ENCODE results near the gene SCMH1.

Gene SCMH1

GRCh38 chr1:40987439-40988276 is 254.4 kb downstream of the SCMH1 start:
- peaks cover 26% of the 10 kb centered on the region for H3K36me3 ChIP-seq (ENCODE audit: control insufficient read depth, insufficient read depth, low read length)
- H3K79me1 ChIP-seq (ENCODE audit: low read length), result peaks cover 22% of the 10 kb centered on the region
- H4K5ac ChIP-seq (ENCODE audit: low read length), result no peak overlapping the region
- H3K23ac ChIP-seq (ENCODE audit: low read length), result no peak overlapping the region
- no peak overlapping the region for H2AK5ac ChIP-seq (ENCODE audit: low read length)
- H3K18ac ChIP-seq (ENCODE audit: low read length), result no peak overlapping the region
- H3K4me3 ChIP-seq (ENCODE audit: low read length), result no peak overlapping the region
- H2BK5ac ChIP-seq (ENCODE audit: low read length), result no peak overlapping the region
- H3K4me1 ChIP-seq (ENCODE audit: control insufficient read depth, low read depth, low read length), result peaks cover 1% of the 10 kb centered on the region
- H4K8ac ChIP-seq (ENCODE audit: low read depth, low read length), result no peak overlapping the region
- no peak overlapping the region for H3K4me2 ChIP-seq (ENCODE audit: low read length)
- WGBS (ENCODE audit: extremely low coverage, insufficient coverage, low lambda C conversion rate), result no CpG with 5 or more reads among the region's 9 CpGs
- no peaks in the 10 kb centered on the region for H3K27me3 ChIP-seq (ENCODE audit: insufficient read depth, low read length, poor library complexity)
- no peak for DNase-seq
- H2BK15ac ChIP-seq (replicated peaks; ENCODE audit: low read depth), result no peak overlapping the region
- no peak overlapping the region for H3K56ac ChIP-seq (ENCODE audit: low read length)
- H3K79me2 ChIP-seq (ENCODE audit: control insufficient read depth, insufficient read depth, low read length), result peaks cover 17% of the 10 kb centered on the region
- H3K27ac ChIP-seq (ENCODE audit: low read depth, low read length), result no peak overlapping the region
- no peak overlapping the region for H3K9ac ChIP-seq (ENCODE audit: low read length)
- no peak overlapping the region for H3K4ac ChIP-seq (ENCODE audit: low read depth, low read length)
- H2BK120ac ChIP-seq (ENCODE audit: low read depth, low read length), result no peak overlapping the region

GRCh38 chr1:40986956-40987355 is 255.2 kb downstream of the SCMH1 start:
- Histone ChIP-seq H3K4me2 (ENCODE audit: low read length) (no peak overlapping the region), H2BK5ac (ENCODE audit: low read length) (no peak overlapping the region), H3K27ac (ENCODE audit: low read depth, low read length) (no peak overlapping the region), H3K9ac (ENCODE audit: low read length) (no peak overlapping the region), H4K5ac (ENCODE audit: low read length) (no peak overlapping the region), H3K23ac (ENCODE audit: low read length) (no peak overlapping the region), H2BK15ac (replicated peaks; ENCODE audit: low read depth) (no peak overlapping the region), H3K79me1 (ENCODE audit: low read length) (peaks cover 23% of the 10 kb centered on the region), H2BK120ac (ENCODE audit: low read depth, low read length) (no peak overlapping the region), H3K27me3 (ENCODE audit: insufficient read depth, low read length, poor library complexity) (no peaks in the 10 kb centered on the region), H3K79me2 (ENCODE audit: control insufficient read depth, insufficient read depth, low read length) (peaks cover 24% of the 10 kb centered on the region), H3K56ac (ENCODE audit: low read length) (no peak overlapping the region), H3K4me1 (ENCODE audit: control insufficient read depth, low read depth, low read length) (peaks cover 2% of the 10 kb centered on the region), H4K8ac (ENCODE audit: low read depth, low read length) (no peak overlapping the region), H3K4me3 (ENCODE audit: low read length) (no peak overlapping the region), H3K18ac (ENCODE audit: low read length) (no peak overlapping the region), H3K4ac (ENCODE audit: low read depth, low read length) (no peak overlapping the region), H3K36me3 (ENCODE audit: control insufficient read depth, insufficient read depth, low read length) (peaks cover 22% of the 10 kb centered on the region), H2AK5ac (ENCODE audit: low read length) (no peak overlapping the region)
- DNase-seq, result no peak
- WGBS (ENCODE audit: extremely low coverage, insufficient coverage, low lambda C conversion rate), result no CpG with 5 or more reads among the region's 3 CpGs

- Histone ChIP-seq H3K79me2 (ENCODE audit: control insufficient read depth, insufficient read depth, low read length) (peaks cover 30% of the 10 kb centered on the region), H3K4ac (ENCODE audit: low read depth, low read length) (no peak overlapping the region), H3K4me2 (ENCODE audit: low read length) (no peak overlapping the region), H3K36me3 (ENCODE audit: control insufficient read depth, insufficient read depth, low read length) (peaks cover 20% of the 10 kb centered on the region), H4K8ac (ENCODE audit: low read depth, low read length) (no peak overlapping the region), H3K27me3 (ENCODE audit: insufficient read depth, low read length, poor library complexity) (no peaks in the 10 kb centered on the region), H2BK5ac (ENCODE audit: low read length) (no peak overlapping the region), H3K79me1 (ENCODE audit: low read length) (peaks cover 26% of the 10 kb centered on the region), H3K4me1 (ENCODE audit: control insufficient read depth, low read depth, low read length) (peaks cover 6% of the 10 kb centered on the region), H3K4me3 (ENCODE audit: low read length) (no peak overlapping the region), H3K27ac (ENCODE audit: low read depth, low read length) (no peak overlapping the region), H2BK120ac (ENCODE audit: low read depth, low read length) (no peak overlapping the region), H2AK5ac (ENCODE audit: low read length) (no peak overlapping the region), H3K18ac (ENCODE audit: low read length) (no peak overlapping the region), H2BK15ac (replicated peaks; ENCODE audit: low read depth) (no peak overlapping the region), H4K5ac (ENCODE audit: low read length) (no peak overlapping the region), H3K56ac (ENCODE audit: low read length) (no peak overlapping the region), H3K23ac (ENCODE audit: low read length) (no peak overlapping the region), H3K9ac (ENCODE audit: low read length) (no peak overlapping the region)
- no peak for DNase-seq
- WGBS (ENCODE audit: extremely low coverage, insufficient coverage, low lambda C conversion rate), result no CpG with 5 or more reads among the region's 10 CpGs
Measured at GRCh38 chr1:40986328-40986783, 255.8 kb downstream of the SCMH1 start.

- Histone ChIP-seq H3K4ac (ENCODE audit: low read depth, low read length) (no peak overlapping the region), H4K8ac (ENCODE audit: low read depth, low read length) (no peak overlapping the region), H3K23ac (ENCODE audit: low read length) (no peak overlapping the region), H3K56ac (ENCODE audit: low read length) (no peak overlapping the region), H3K27ac (ENCODE audit: low read depth, low read length) (no peak overlapping the region), H2BK120ac (ENCODE audit: low read depth, low read length) (no peak overlapping the region), H3K4me2 (ENCODE audit: low read length) (no peak overlapping the region), H3K79me1 (ENCODE audit: low read length) (peaks cover 26% of the 10 kb centered on the region), H3K27me3 (ENCODE audit: insufficient read depth, low read length, poor library complexity) (no peaks in the 10 kb centered on the region), H4K5ac (ENCODE audit: low read length) (no peak overlapping the region), H3K79me2 (ENCODE audit: control insufficient read depth, insufficient read depth, low read length) (peaks cover 35% of the 10 kb centered on the region), H2AK5ac (ENCODE audit: low read length) (no peak overlapping the region), H3K4me1 (ENCODE audit: control insufficient read depth, low read depth, low read length) (peaks cover 8% of the 10 kb centered on the region), H2BK5ac (ENCODE audit: low read length) (no peak overlapping the region), H3K18ac (ENCODE audit: low read length) (no peak overlapping the region), H2BK15ac (replicated peaks; ENCODE audit: low read depth) (no peak overlapping the region), H3K36me3 (ENCODE audit: control insufficient read depth, insufficient read depth, low read length) (peaks cover 20% of the 10 kb centered on the region), H3K4me3 (ENCODE audit: low read length) (no peak overlapping the region), H3K9ac (ENCODE audit: low read length) (no peak overlapping the region)
- no CpG with 5 or more reads among the region's 3 CpGs for WGBS (ENCODE audit: extremely low coverage, insufficient coverage, low lambda C conversion rate)
- no peak for DNase-seq
Measured at GRCh38 chr1:40985875-40986274, 256.2 kb downstream of the SCMH1 start.

GRCh38 chr1:40985161-40985560 is 256.9 kb downstream of the SCMH1 start:
- no peak overlapping the region for H3K23ac ChIP-seq (ENCODE audit: low read length)
- no peak overlapping the region for H3K56ac ChIP-seq (ENCODE audit: low read length)
- peaks cover 29% of the 10 kb centered on the region for H3K79me1 ChIP-seq (ENCODE audit: low read length)
- no peak overlapping the region for H3K4me2 ChIP-seq (ENCODE audit: low read length)
- H2BK15ac ChIP-seq (replicated peaks; ENCODE audit: low read depth), result no peak overlapping the region
- H3K27me3 ChIP-seq (ENCODE audit: insufficient read depth, low read length, poor library complexity), result no peaks in the 10 kb centered on the region
- H2BK5ac ChIP-seq (ENCODE audit: low read length), result no peak overlapping the region
- peaks cover 8% of the 10 kb centered on the region for H3K4me1 ChIP-seq (ENCODE audit: control insufficient read depth, low read depth, low read length)
- H3K9ac ChIP-seq (ENCODE audit: low read length), result no peak overlapping the region
- no peak overlapping the region for H3K27ac ChIP-seq (ENCODE audit: low read depth, low read length)
- H3K36me3 ChIP-seq (ENCODE audit: control insufficient read depth, insufficient read depth, low read length), result peaks cover 20% of the 10 kb centered on the region
- H3K4me3 ChIP-seq (ENCODE audit: low read length), result no peak overlapping the region
- WGBS (ENCODE audit: extremely low coverage, insufficient coverage, low lambda C conversion rate), result no CpG with 5 or more reads among the region's 5 CpGs
- H4K5ac ChIP-seq (ENCODE audit: low read length), result no peak overlapping the region
- no peak overlapping the region for H3K18ac ChIP-seq (ENCODE audit: low read length)
- H2BK120ac ChIP-seq (ENCODE audit: low read depth, low read length), result no peak overlapping the region
- H3K79me2 ChIP-seq (ENCODE audit: control insufficient read depth, insufficient read depth, low read length), result peaks cover 42% of the 10 kb centered on the region
- H2AK5ac ChIP-seq (ENCODE audit: low read length), result no peak overlapping the region
- DNase-seq, result no peak
- no peak overlapping the region for H3K4ac ChIP-seq (ENCODE audit: low read depth, low read length)
- H4K8ac ChIP-seq (ENCODE audit: low read depth, low read length), result no peak overlapping the region

All from mesendoderm (in vitro differentiated cells).